HTR-8/SVneo (cell line): ENCODE results near the gene TMTC1.

ENCODE experiments used
- DNase-seq: peaks from one replicate; pipeline ENCODE4 v3.0.0; 2011; ENCODE audit warnings: low spot score, mixed read lengths; ENCODE audit not compliant: insufficient read length
- FAIRE-seq: peaks from 2 replicates; lab custom pipeline; 2011; peaks lifted over from hg19 to GRCh38; lab: Jason Lieb, UNC

Gene TMTC1

GRCh38 chr12:29743077-29743476, 40.7 kb downstream of the TMTC1 start:
- DNase-seq (no peak), FAIRE-seq (no peak)

GRCh38 chr12:29742646-29743045, 41.1 kb downstream of the TMTC1 start:
- DNase-seq (no peak), FAIRE-seq (no peak)

- DNase-seq (no peak), FAIRE-seq (no peak)
These were observed 42.1 kb downstream of the TMTC1 start for GRCh38 chr12:29741342-29742241.

GRCh38 chr12:29739279-29739991, 44.3 kb downstream of the TMTC1 start:
- DNase-seq = no peak
- no peak for FAIRE-seq

- FAIRE-seq (no peak), DNase-seq (no peak)
These were observed 45.4 kb downstream of the TMTC1 start for GRCh38 chr12:29738365-29738764.

GRCh38 chr12:29737644-29738043, 46.1 kb downstream of the TMTC1 start:
- DNase-seq (no peak), FAIRE-seq (no peak)

- FAIRE-seq (no peak), DNase-seq (no peak)
These were observed 48.1 kb downstream of the TMTC1 start for GRCh38 chr12:29735604-29736003.

- no peak for DNase-seq
These were observed 49.0 kb downstream of the TMTC1 start for GRCh38 chr12:29734734-29735133.

GRCh38 chr12:29734305-29734704, 49.4 kb downstream of the TMTC1 start:
- no peak for FAIRE-seq
- no peak for DNase-seq

More at GRCh38 chr12:29734734-29735133, 49.0 kb downstream of the TMTC1 start:
- no peak for FAIRE-seq

- FAIRE-seq (no peak), DNase-seq (no peak)
These were observed 50.2 kb downstream of the TMTC1 start for GRCh38 chr12:29733501-29733900.

GRCh38 chr12:29733060-29733459, 50.7 kb downstream of the TMTC1 start:
- FAIRE-seq (no peak), DNase-seq (no peak)

- no peak for FAIRE-seq
These were observed 51.1 kb downstream of the TMTC1 start for GRCh38 chr12:29732593-29732992.

GRCh38 chr12:29732191-29732590, 51.6 kb downstream of the TMTC1 start:
- DNase-seq (no peak), FAIRE-seq (no peak)

More at GRCh38 chr12:29732593-29732992, 51.1 kb downstream of the TMTC1 start:
- DNase-seq = no peak

- FAIRE-seq = no peak
These were observed 52.2 kb downstream of the TMTC1 start for GRCh38 chr12:29731591-29731990.

GRCh38 chr12:29730481-29730880, 53.3 kb downstream of the TMTC1 start:
- DNase-seq = no peak
- no peak for FAIRE-seq

More at GRCh38 chr12:29731591-29731990, 52.2 kb downstream of the TMTC1 start:
- DNase-seq = no peak

GRCh38 chr12:29728030-29728429, 55.7 kb downstream of the TMTC1 start:
- FAIRE-seq = no peak
- DNase-seq = no peak

GRCh38 chr12:29726741-29727348, 56.9 kb downstream of the TMTC1 start:
- FAIRE-seq (no peak), DNase-seq (no peak)

GRCh38 chr12:29726321-29726692, 57.4 kb downstream of the TMTC1 start:
- DNase-seq = no peak
- FAIRE-seq = no peak

GRCh38 chr12:29725587-29726320, 58.0 kb downstream of the TMTC1 start:
- no peak for FAIRE-seq
- DNase-seq = no peak

GRCh38 chr12:29722164-29722563, 61.6 kb downstream of the TMTC1 start:
- DNase-seq (no peak), FAIRE-seq (no peak)
